SK-N-DZ (cell line): ENCODE data around the gene WNK2.

Experiments used
- DNase-seq: peaks from one replicate; pipeline ENCODE4 v3.0.0-alpha.2; 2015; ENCODE audit warnings: low spot score

WNK2 gene

GRCh38 chr9:93253633-93254032 is 69.7 kb downstream of the WNK2 start:
- DNase-seq = no peak

- DNase-seq = no peak
These were observed 70.1 kb downstream of the WNK2 start for GRCh38 chr9:93254061-93254481.

- DNase-seq = no peak
These were observed 71.0 kb downstream of the WNK2 start for GRCh38 chr9:93254806-93255493.

- DNase-seq = no peak
These were observed 71.5 kb downstream of the WNK2 start for GRCh38 chr9:93255494-93255867.

- DNase-seq = no peak
These were observed 72.3 kb downstream of the WNK2 start for GRCh38 chr9:93255994-93256877.

GRCh38 chr9:93256878-93257807 is 73.2 kb downstream of the WNK2 start:
- no peak for DNase-seq

- no peak for DNase-seq
These were observed 73.9 kb downstream of the WNK2 start for GRCh38 chr9:93257808-93258331.

- DNase-seq = no peak
These were observed 74.5 kb downstream of the WNK2 start for GRCh38 chr9:93258419-93258817.

GRCh38 chr9:93258818-93259489 is 75.0 kb downstream of the WNK2 start:
- DNase-seq = no peak

- DNase-seq = no peak
These were observed 75.7 kb downstream of the WNK2 start for GRCh38 chr9:93259490-93260262.

- no peak for DNase-seq
These were observed 76.5 kb downstream of the WNK2 start for GRCh38 chr9:93260263-93261066.

GRCh38 chr9:93261281-93261680 is 77.3 kb downstream of the WNK2 start:
- no peak for DNase-seq

- DNase-seq = no peak
These were observed 78.0 kb downstream of the WNK2 start for GRCh38 chr9:93261735-93262523.

GRCh38 chr9:93262537-93263310 is 78.8 kb downstream of the WNK2 start:
- DNase-seq = no peak

- DNase-seq = no peak
These were observed 79.6 kb downstream of the WNK2 start for GRCh38 chr9:93263334-93264229.

- no peak for DNase-seq
These were observed 80.6 kb downstream of the WNK2 start for GRCh38 chr9:93264338-93265125.
